H7 (cell line): ENCODE data around the gene MYADML2. TPM values are rescaled to one million over a fixed set of nuclear protein-coding genes. Genes with fewer than 3 reads are reported as not detected.
"Not testable (repeated sequence)": the region's sequence is repeated elsewhere in the genome, so short reads cannot be mapped to it uniquely, and the experiment has no call there.

Experiments used
- DNase-seq: peaks from one replicate; pipeline ENCODE4 v3.0.0; 2012
- H3K27me3 ChIP-seq: 2 replicates; pipeline ENCODE4 v1.6.0; 2011; ENCODE audit warnings: mild to moderate bottlenecking, low read length; ENCODE audit not compliant: control insufficient read depth, insufficient read depth
- H3K36me3 ChIP-seq: replicated peaks from 2 replicates; pipeline ENCODE4 v1.5.1; 2011; ENCODE audit warnings: low read length; ENCODE audit not compliant: control insufficient read depth, insufficient read depth
- H3K4me3 ChIP-seq: 2 replicates; pipeline ENCODE4 v1.5.1; 2011; ENCODE audit warnings: low read depth, mild to moderate bottlenecking, control low read depth, low read length, moderate library complexity; ENCODE audit not compliant: insufficient read depth
- total RNA-seq: library from RNA; depleted of rRNA; stranded (reverse); fragments of >200 nt; shearing (Covaris generic); gene quantifications from 2 replicates; pipeline ENCODE4 v1.2.3, GENCODE V29; 2014

Gene MYADML2
- total RNA-seq, 1 experiment from 2014 or later: 0.24 TPM

GRCh38 chr17:81983639-81984373 is 36.8 kb upstream of the MYADML2 start:
- no peak overlapping the region for H3K4me3 ChIP-seq
- no peaks in the 10 kb centered on the region for H3K27me3 ChIP-seq
- peaks cover 12% of the 10 kb centered on the region for H3K36me3 ChIP-seq
- peak; percentile 26 for DNase-seq

GRCh38 chr17:81983011-81983638 is 36.1 kb upstream of the MYADML2 start:
- DNase-seq: peak; percentile 43
- Histone ChIP-seq H3K27me3 (no peaks in the 10 kb centered on the region), H3K36me3 (peaks cover 12% of the 10 kb centered on the region), H3K4me3 (no peak overlapping the region)

- not testable (repeated sequence) for H3K4me3 ChIP-seq
- peaks cover 12% of the 10 kb centered on the region for H3K36me3 ChIP-seq
Measured at GRCh38 chr17:81981511-81981910, 34.5 kb upstream of the MYADML2 start.

GRCh38 chr17:81980707-81981343 is 33.8 kb upstream of the MYADML2 start:
- peak; percentile 15 for DNase-seq
- no peak overlapping the region for H3K4me3 ChIP-seq
- peaks cover 12% of the 10 kb centered on the region for H3K36me3 ChIP-seq
- peaks cover 10% of the 10 kb centered on the region for H3K27me3 ChIP-seq

More at GRCh38 chr17:81981511-81981910, 34.5 kb upstream of the MYADML2 start:
- DNase-seq, H3K27me3 ChIP-seq: not testable (repeated sequence)

DNA sequence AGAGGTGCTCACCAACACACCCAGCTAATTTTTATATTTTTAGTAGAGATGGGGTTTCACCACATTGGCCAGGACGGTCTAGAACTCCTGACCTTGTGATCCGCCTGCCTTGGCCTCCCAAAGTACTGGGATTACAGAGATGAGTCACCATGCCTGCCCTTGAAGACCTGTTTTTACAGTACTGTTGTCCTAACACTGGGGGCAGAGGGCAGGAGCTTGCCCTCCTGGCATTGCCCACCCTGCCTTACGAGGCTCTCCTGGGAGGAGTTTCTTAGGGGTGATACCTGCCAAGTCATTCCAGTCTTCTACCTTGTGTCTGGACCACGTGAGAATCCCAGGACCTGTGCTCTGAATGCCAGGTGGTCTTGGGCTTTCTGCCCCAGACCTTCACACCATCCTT is 33.1 kb upstream of the MYADML2 start:
- DNase-seq: peak; percentile 7
- Histone ChIP-seq H3K27me3 (peaks cover 12% of the 10 kb centered on the region), H3K4me3 (no peak overlapping the region), H3K36me3 (peaks cover 8% of the 10 kb centered on the region)

- DNase-seq: peak; percentile 55
- Histone ChIP-seq H3K4me3 (peak overlapping the region; percentile 86; the same call in 1 of the 2 replicates), H3K36me3 (peaks cover 3% of the 10 kb centered on the region; the same call in 1 of the 2 replicates), H3K27me3 (peaks cover 12% of the 10 kb centered on the region)
Measured at GRCh38 chr17:81978524-81979298, 31.7 kb upstream of the MYADML2 start.

- Histone ChIP-seq H3K27me3 (peaks cover 12% of the 10 kb centered on the region), H3K4me3 (peak within 1 kb of the TSS; percentile 86)
- DNase-seq: peak; percentile 98
Measured at GRCh38 chr17:81977211-81977808, 30.3 kb upstream of the MYADML2 start, which contains the start of gene ASPSCR1. Gene ASPSCR1 (plus strand): TSS chr17:81977629. CDS start chr17:81977647, 18 bp downstream.

GRCh38 chr17:81976332-81977210 is 29.5 kb upstream of the MYADML2 start:
- peak overlapping the region; percentile 73 for H3K4me3 ChIP-seq
- H3K27me3 ChIP-seq: peaks cover 12% of the 10 kb centered on the region
- peaks cover 3% of the 10 kb centered on the region; the same call in 1 of the 2 replicates for H3K36me3 ChIP-seq
- DNase-seq: peak; percentile 75

More at GRCh38 chr17:81977211-81977808, 30.3 kb upstream of the MYADML2 start, which contains the start of gene ASPSCR1:
- peaks cover 3% of the 10 kb centered on the region; the same call in 1 of the 2 replicates for H3K36me3 ChIP-seq

DNA sequence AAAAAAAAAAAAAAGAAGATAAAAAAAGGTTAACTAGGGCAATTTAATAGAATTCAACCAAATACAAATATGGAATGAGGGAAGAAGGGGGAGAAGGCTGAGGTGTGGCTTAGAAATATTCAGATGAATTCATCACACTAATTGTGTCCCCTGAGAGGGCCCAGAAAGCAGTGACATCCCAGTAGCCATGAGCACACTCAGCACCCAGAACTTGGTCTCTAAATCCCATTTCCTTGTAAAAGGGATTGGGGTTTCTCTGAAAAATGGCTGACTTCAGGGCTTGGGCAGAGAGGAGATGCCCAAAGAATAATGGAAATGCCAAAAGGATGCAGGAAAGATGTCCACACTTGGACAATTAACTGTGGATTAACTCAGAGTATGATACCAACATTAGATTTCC is 26.4 kb upstream of the MYADML2 start:
- DNase-seq: no peak
- Histone ChIP-seq H3K36me3 (no peaks in the 10 kb centered on the region), H3K4me3 (no peak overlapping the region), H3K27me3 (peaks cover 12% of the 10 kb centered on the region)

DNA sequence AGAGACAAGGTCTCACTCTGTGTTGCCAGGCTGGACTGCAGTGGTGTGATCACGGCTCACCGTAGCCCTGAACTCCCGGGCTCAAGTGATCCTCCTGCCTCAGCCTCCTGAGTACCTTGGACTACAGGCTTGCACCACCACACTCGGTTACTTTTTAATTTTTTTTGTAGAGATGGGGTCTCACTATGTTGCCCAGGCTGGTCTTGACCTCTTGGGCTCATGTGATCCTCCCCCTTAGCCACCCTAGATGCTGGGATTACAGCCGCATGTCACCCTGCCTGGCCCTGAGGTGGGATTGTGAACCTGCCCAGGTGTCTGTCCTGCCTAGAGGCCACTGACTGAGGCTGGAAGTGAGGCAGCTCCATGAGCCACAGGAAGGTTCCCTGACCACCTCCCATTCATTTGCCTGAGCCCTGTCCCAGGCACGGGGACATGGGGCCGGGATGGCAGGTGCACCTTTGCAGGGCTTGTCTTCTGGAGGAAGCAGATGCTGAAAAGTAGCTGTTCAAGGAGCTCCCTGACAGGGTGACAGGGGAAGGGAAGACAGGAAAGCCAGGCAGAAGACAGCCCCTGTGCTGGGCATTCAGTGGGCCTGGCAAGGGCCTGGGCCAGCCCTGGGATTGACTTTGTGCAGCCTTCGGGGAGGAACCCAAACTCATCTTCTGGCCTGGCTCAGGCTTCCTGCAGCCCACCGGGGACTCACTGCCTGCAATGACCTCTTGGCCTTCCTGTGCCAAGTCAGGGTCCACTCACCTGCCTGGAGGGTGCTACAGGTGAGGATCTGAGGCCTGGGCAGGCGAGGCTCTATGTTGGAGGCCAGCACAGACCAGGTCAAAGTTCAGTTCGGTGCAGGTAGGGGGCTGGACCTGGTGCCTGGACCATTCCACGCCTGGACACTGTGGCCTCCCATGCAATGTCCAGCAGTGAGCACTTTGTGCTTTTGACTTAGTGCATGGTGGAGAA is 22.1 kb upstream of the MYADML2 start:
- DNase-seq: no peak
- H3K27me3 ChIP-seq: peaks cover 16% of the 10 kb centered on the region
- no peaks in the 10 kb centered on the region for H3K36me3 ChIP-seq
- no peak overlapping the region for H3K4me3 ChIP-seq

- peaks cover 22% of the 10 kb centered on the region for H3K27me3 ChIP-seq
- no peak for DNase-seq
- no peaks in the 10 kb centered on the region for H3K36me3 ChIP-seq
- no peak overlapping the region for H3K4me3 ChIP-seq
Measured at GRCh38 chr17:81968396-81968745, 21.3 kb upstream of the MYADML2 start.
